ENCODE results near the gene GRIK1.

GRIK1 gene

DNA sequence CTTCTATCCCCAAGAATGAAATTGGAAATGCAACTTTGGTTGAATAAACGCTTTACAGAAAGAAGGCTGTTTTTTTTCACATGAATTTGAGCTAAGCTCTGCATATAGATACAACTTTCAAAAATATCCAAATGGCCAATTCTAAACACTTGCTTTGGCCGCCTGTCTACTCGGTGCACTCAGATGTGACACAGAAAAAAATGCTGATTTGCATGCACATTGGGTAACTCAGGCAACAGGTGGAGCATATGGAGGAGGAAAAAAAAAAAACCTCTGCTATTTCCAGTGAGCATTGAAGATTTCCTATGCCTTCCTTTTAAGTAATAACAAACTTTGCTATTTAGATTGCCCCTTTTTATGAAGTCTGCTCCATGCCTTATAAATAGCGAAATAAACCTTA lies 262.5 kb downstream of the GRIK1 start:
- H3K9ac ChIP-seq (ENCODE audit: low read length) = no peak overlapping the region
- H2AFZ ChIP-seq (ENCODE audit: low read length) = no peak overlapping the region
- no peak overlapping the region for H3K4me2 ChIP-seq (ENCODE audit: low read length)
- no peaks in the 10 kb centered on the region for H3K79me2 ChIP-seq (ENCODE audit: insufficient read depth, low read length)
- TF ChIP-seq, protein P1, sequence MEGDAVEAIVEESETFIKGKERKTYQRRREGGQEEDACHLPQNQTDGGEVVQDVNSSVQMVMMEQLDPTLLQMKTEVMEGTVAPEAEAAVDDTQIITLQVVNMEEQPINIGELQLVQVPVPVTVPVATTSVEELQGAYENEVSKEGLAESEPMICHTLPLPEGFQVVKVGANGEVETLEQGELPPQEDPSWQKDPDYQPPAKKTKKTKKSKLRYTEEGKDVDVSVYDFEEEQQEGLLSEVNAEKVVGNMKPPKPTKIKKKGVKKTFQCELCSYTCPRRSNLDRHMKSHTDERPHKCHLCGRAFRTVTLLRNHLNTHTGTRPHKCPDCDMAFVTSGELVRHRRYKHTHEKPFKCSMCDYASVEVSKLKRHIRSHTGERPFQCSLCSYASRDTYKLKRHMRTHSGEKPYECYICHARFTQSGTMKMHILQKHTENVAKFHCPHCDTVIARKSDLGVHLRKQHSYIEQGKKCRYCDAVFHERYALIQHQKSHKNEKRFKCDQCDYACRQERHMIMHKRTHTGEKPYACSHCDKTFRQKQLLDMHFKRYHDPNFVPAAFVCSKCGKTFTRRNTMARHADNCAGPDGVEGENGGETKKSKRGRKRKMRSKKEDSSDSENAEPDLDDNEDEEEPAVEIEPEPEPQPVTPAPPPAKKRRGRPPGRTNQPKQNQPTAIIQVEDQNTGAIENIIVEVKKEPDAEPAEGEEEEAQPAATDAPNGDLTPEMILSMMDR (IDR thresholded peaks at IDR 0.05; ENCODE audit: low read length) = no peak
- TF ChIP-seq EZH2 (IDR thresholded peaks at IDR 0.05; ENCODE audit: borderline replicate concordance, low read length) = no peak
- H3K9me3 ChIP-seq (ENCODE audit: low read length) = no peaks in the 10 kb centered on the region
- H3K4me3 ChIP-seq (ENCODE audit: low read depth, low read length, poor library complexity, severe bottlenecking) = no peak overlapping the region
- no peaks in the 10 kb centered on the region for H3K27me3 ChIP-seq (ENCODE audit: insufficient read depth, low read length)
- no peaks in the 10 kb centered on the region for H3K4me1 ChIP-seq (ENCODE audit: insufficient read depth, low read length, severe bottlenecking)
- no peaks in the 10 kb centered on the region for H4K20me1 ChIP-seq (ENCODE audit: insufficient read depth, low read length)
- H3F3A ChIP-seq (ENCODE audit: insufficient read depth, low read length) = no peaks in the 10 kb centered on the region
- H3K27ac ChIP-seq (ENCODE audit: low read depth, low read length, poor library complexity, severe bottlenecking) = no peak overlapping the region
- H3K9me2 ChIP-seq (ENCODE audit: low read depth, low read length) = no peaks in the 10 kb centered on the region
- no peaks in the 10 kb centered on the region for H3K36me3 ChIP-seq (ENCODE audit: insufficient read depth, low read length)

DNA sequence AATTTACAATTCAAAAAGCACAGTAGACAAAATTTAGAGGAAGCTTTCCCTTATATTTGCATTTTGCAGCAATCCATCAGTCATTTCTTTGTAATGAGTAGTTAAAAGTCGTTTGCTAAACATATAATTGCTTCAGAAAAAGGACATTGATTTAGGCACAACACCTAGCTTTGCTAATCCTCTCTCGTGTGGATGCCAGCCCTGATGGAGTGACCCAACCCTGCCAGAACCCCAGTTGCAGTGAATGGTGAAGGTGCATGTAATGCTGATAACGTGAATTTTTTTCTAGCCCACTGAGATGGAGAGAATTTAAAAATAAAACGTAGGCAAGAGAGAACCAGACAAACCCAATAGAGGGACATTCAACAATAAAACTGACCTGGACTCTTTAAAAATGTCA lies 263.4 kb downstream of the GRIK1 start:
- no peaks in the 10 kb centered on the region for H3F3A ChIP-seq (ENCODE audit: insufficient read depth, low read length)
- H3K9me3 ChIP-seq (ENCODE audit: low read length) = no peaks in the 10 kb centered on the region
- no peaks in the 10 kb centered on the region for H3K4me1 ChIP-seq (ENCODE audit: insufficient read depth, low read length, severe bottlenecking)
- H3K79me2 ChIP-seq (ENCODE audit: insufficient read depth, low read length) = no peaks in the 10 kb centered on the region
- no peaks in the 10 kb centered on the region for H4K20me1 ChIP-seq (ENCODE audit: insufficient read depth, low read length)
- no peaks in the 10 kb centered on the region for H3K27me3 ChIP-seq (ENCODE audit: insufficient read depth, low read length)
- H3K9me2 ChIP-seq (ENCODE audit: low read depth, low read length) = no peaks in the 10 kb centered on the region
- no peak overlapping the region for H3K9ac ChIP-seq (ENCODE audit: low read length)
- H2AFZ ChIP-seq (ENCODE audit: low read length) = no peak overlapping the region
- H3K4me3 ChIP-seq (ENCODE audit: low read depth, low read length, poor library complexity, severe bottlenecking) = no peak overlapping the region
- H3K27ac ChIP-seq (ENCODE audit: low read depth, low read length, poor library complexity, severe bottlenecking) = no peak overlapping the region
- H3K36me3 ChIP-seq (ENCODE audit: insufficient read depth, low read length) = no peaks in the 10 kb centered on the region
- no peak for TF ChIP-seq EZH2 (IDR thresholded peaks at IDR 0.05; ENCODE audit: borderline replicate concordance, low read length)
- TF ChIP-seq, protein P1 (IDR thresholded peaks at IDR 0.05; ENCODE audit: low read length) = no peak
- H3K4me2 ChIP-seq (ENCODE audit: low read length) = no peak overlapping the region

DNA sequence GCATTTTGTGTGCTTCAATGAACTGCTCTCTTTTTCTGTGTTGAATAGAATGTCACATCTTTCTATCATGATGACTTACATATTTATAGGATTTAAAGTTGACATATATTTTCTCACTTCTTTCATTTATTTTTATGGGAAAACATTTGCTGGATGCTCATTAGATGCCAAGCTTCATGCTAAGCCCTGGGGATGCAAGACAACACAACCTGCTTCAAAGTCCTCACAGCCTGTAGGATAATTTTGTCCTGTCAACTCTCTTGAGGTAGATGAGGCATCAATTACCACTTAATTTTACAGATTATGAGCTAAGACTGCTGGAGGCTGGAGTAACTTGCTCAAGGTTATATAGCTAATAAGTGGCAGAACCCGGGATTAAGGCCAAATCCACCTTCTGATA lies 264.3 kb downstream of the GRIK1 start:
- Histone ChIP-seq H3K9me2 (ENCODE audit: low read depth, low read length) (no peaks in the 10 kb centered on the region), H2AFZ (ENCODE audit: low read length) (no peak overlapping the region), H3K9ac (ENCODE audit: low read length) (no peak overlapping the region), H3K9me3 (ENCODE audit: low read length) (no peaks in the 10 kb centered on the region), H3K79me2 (ENCODE audit: insufficient read depth, low read length) (no peaks in the 10 kb centered on the region), H3K36me3 (ENCODE audit: insufficient read depth, low read length) (no peaks in the 10 kb centered on the region), H4K20me1 (ENCODE audit: insufficient read depth, low read length) (no peaks in the 10 kb centered on the region), H3K27ac (ENCODE audit: low read depth, low read length, poor library complexity, severe bottlenecking) (no peak overlapping the region), H3K4me2 (ENCODE audit: low read length) (no peak overlapping the region), H3F3A (ENCODE audit: insufficient read depth, low read length) (no peaks in the 10 kb centered on the region), H3K4me3 (ENCODE audit: low read depth, low read length, poor library complexity, severe bottlenecking) (no peak overlapping the region), H3K4me1 (ENCODE audit: insufficient read depth, low read length, severe bottlenecking) (no peaks in the 10 kb centered on the region), H3K27me3 (ENCODE audit: insufficient read depth, low read length) (no peaks in the 10 kb centered on the region)
- TF ChIP-seq, protein P1 (IDR thresholded peaks at IDR 0.05; ENCODE audit: low read length) = no peak
- TF ChIP-seq EZH2 (IDR thresholded peaks at IDR 0.05; ENCODE audit: borderline replicate concordance, low read length) = no peak
